Occipital lobe (tissue), 2 donors: ENCODE results near the gene SLC23A1. TPM values are rescaled to one million over a fixed set of nuclear protein-coding genes. Genes with fewer than 3 reads are reported as not detected.
"Not testable (repeated sequence)": the region's sequence is repeated elsewhere in the genome, so short reads cannot be mapped to it uniquely, and the experiment has no call there.

Experiments
- DNase-seq: peaks from one replicate; lab custom pipeline; 2025; lab: John Stamatoyannopoulos, UW
- total RNA-seq: library from RNA; depleted of rRNA; stranded (reverse); fragments of >200 nt; gene quantifications from one replicate; pipeline ENCODE4 v1.2.3, GENCODE V29; 2014

SLC23A1 gene
- total RNA-seq, 1 donor from 2014 or later: not detected

GRCh38 chr5:139390639-139391569 lies 7.8 kb upstream of the SLC23A1 start:
- no peak for DNase-seq

- DNase-seq: no peak
These were observed 6.9 kb upstream of the SLC23A1 start, which contains the start of gene MZB1 for GRCh38 chr5:139389701-139390638. Gene MZB1 (minus strand): TSS chr5:139389913. CDS start chr5:139389856, 57 bp downstream.

- DNase-seq: no peak
These were observed 5.2 kb upstream of the SLC23A1 start for GRCh38 chr5:139388198-139388821.

- DNase-seq: no peak
These were observed 4.6 kb upstream of the SLC23A1 start for GRCh38 chr5:139387611-139388197.

GRCh38 chr5:139386956-139387355 lies 3.9 kb upstream of the SLC23A1 start:
- DNase-seq: not testable (repeated sequence)

- DNase-seq: no peak
These were observed 2.9 kb upstream of the SLC23A1 start for GRCh38 chr5:139386050-139386438.

DNA sequence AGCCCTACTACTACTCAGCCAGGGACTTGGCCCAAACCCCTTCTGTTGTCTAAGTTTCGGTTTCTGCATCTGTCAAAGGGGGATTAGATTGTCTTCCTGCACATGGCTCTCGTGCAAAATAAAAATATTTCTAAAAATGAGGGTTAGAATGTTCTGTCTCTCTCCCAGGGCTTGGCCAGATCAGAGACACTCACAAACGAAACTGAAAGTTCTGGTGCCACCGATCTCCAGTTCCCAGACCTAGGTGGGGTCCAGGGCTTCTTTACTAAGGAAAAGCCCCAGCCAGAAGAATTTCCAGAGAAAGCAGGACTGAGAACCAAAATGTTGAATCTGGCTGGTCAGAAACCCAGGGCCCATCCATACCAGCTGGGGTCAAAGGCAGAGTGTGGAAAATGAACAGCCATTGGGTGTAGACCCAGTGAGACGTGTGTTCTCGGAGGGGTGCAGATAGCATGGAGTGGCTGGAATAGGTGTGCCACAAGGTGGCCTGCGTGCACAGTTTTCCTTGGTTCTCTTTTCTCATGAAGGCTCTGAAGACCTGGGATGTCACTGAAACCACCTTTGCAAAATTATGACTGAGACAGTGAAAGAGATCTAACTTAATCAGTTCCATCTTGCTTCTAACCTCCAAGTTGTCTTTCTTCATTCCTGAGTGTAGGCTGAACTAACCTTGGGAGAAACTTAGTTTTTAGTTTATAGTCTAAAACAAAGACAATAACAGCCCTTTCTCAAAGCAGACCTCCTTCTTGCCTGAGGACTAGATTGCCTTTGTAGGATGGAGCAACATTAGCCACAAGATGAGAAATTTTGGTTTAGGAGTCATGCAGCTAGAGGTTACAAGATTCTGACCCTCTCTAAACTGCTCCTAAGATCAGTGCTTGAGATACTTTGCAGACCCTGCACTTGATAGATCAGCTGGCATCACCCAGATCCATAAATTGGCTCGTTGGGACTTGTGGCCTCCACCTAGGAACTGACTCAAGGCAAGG lies 2.3 kb upstream of the SLC23A1 start:
- no peak for DNase-seq

- DNase-seq: no peak
These were observed 1.5 kb upstream of the SLC23A1 start for GRCh38 chr5:139384591-139385051.

DNA sequence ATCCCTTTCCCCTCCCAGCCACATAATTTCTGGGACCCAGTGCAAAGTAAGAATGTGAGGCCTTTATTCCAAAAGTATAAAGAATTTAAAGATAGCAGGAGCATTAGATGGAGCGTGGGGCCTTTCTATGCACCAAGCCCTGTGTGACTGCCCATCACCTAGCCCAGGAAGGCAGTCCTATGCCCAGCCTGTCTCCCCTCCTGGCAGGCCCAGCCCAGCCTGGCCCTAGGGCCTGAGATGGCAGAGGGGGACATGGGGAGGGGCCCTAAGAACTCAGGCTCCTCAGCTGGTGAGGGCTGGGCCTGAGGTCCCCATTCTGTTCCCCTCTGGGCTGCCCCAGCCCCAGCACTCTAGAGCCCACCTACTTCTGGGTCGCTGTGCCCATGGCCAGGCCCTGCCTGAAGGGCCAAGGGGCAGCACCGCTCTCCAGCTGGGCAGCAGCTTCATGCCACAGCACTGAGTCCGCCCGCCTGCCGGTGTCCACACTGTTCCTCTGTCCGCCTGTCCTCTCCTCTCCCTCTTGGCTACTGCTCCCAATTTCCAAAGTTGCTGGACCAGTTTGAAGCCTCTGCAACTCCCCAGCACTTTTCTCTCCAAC lies 995 bp upstream of the SLC23A1 start:
- DNase-seq: no peak

DNA sequence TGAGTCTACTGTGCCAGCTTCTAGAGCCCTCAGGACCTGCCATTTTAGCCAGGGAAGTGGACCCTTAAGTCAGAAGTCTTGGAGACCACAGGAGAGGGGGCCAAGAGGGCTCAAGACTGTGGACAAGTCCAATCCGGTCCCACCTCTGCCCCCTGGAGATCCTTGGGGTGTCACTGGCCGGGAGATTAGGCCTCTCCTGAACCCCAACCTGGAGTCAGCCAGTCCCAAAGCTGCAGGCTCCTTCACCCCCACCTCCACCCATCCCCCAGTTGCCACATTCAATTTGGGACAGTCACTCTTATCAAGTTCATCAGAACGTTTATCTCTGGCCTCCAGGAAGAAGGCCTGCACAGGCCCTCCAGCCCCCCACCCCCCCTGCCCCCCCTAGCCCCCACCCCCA lies 290 bp downstream of the SLC23A1 start:
- DNase-seq: no peak

GRCh38 chr5:139381837-139382761 lies 998 bp downstream of the SLC23A1 start:
- no peak for DNase-seq

DNA sequence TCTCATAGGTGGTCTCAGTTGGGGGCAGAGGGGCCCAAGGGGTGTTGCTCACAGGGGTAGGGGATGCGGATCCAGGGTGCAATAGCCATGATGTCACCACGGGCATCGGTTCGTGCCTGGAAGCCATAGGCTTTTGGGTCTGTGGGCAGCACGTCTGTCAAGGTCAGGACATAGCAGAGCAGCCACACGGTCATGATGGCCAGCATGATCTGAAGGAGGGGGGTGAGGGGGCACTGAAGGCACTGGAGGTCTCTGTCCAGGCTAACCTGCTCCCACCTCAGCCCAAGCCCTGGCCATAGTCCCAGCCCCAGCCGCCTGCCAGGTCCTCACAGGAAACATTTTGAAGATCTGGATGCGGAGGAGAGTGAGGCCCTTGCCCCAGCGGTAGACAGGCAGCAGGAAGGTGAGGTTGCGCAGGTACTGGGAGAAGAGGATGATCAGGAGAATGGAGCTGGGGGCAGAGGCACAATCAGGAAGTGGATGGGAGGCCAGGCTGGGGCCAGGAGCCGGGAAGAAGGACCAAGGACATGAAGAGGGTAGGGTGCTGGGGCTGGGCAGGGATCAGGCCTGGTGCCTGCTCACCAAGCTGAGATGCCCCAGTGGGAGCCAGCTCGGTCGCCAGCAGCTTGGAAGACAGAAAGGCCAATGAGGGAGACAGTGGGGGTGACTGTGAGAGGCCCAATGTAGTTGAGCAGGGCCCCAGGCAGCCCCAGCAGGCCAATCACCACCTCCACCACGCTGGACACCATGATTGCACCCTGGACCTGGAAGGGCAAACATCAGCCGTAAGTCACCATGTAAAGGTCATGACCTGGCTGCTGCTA lies 3.3 kb downstream of the SLC23A1 start:
- no peak for DNase-seq

- no peak for DNase-seq
These were observed 4.1 kb downstream of the SLC23A1 start for GRCh38 chr5:139378941-139379361.

GRCh38 chr5:139378101-139378825 lies 4.8 kb downstream of the SLC23A1 start:
- no peak for DNase-seq

- DNase-seq: no peak
These were observed 5.9 kb downstream of the SLC23A1 start for GRCh38 chr5:139377226-139377625.

GRCh38 chr5:139376364-139376763 lies 6.7 kb downstream of the SLC23A1 start:
- no peak for DNase-seq

GRCh38 chr5:139374909-139375308 lies 8.2 kb downstream of the SLC23A1 start:
- no peak for DNase-seq
